Fibroblast of lung (primary cell): Measurements from ENCODE around the gene PELO. TPM values are rescaled to one million over a fixed set of nuclear protein-coding genes. Genes with fewer than 3 reads are reported as not detected.
A peak's percentile ranks its signal among the peaks of the same experiment; 100 is the strongest.

ENCODE experiments used
- DNase-seq, 2 donors: peaks; one replicate each; pipeline versions ENCODE4 v3.0.0 to v3.0.0-alpha.2; 2010; ENCODE audit warnings: low read depth in 2 of 2
- H2AFZ ChIP-seq: 2 replicates; pipeline ENCODE4 v1.5.1; 2012; ENCODE audit warnings: low read length, control low read depth, inconsistent platforms
- H3K27ac ChIP-seq: 2 replicates; pipeline ENCODE4 v1.5.1; 2011; ENCODE audit warnings: low read length, control low read depth; ENCODE audit not compliant: insufficient read depth
- H3K27me3 ChIP-seq: 2 replicates; pipeline ENCODE4 v1.5.1; 2011; ENCODE audit warnings: mild to moderate bottlenecking, low read length; ENCODE audit not compliant: control insufficient read depth, insufficient read depth
- H3K36me3 ChIP-seq: 2 replicates; pipeline ENCODE4 v1.5.1; 2011; ENCODE audit warnings: low read length; ENCODE audit not compliant: control insufficient read depth, insufficient read depth
- H3K4me1 ChIP-seq: 2 replicates; pipeline ENCODE4 v1.5.1; 2011; ENCODE audit warnings: low read length; ENCODE audit not compliant: control insufficient read depth, insufficient read depth; ENCODE audit errors: extremely low read depth
- H3K4me2 ChIP-seq: 2 replicates; pipeline ENCODE4 v1.5.1; 2011; ENCODE audit warnings: low read length, control low read depth; ENCODE audit not compliant: insufficient read depth; ENCODE audit errors: extremely low read depth
- H3K4me3 ChIP-seq, 4 experiments: fragments of 200-600 bp in 1 of 4; sonication (generic) in 1 of 4; replicated peaks in 1 of 4; 2 replicates each; pipeline ENCODE4 v1.5.1; 2011 to 2016; ENCODE audit warnings: low read length in 4 of 4, low read depth in 3 of 4, mild to moderate bottlenecking in 3 of 4, control low read depth in 2 of 4, inconsistent platforms in 1 of 4, mixed read lengths in 1 of 4; ENCODE audit not compliant: insufficient read depth in 1 of 4; ENCODE audit errors: control extremely low read depth in 1 of 4
- H3K79me2 ChIP-seq: 2 replicates; pipeline ENCODE4 v1.5.1; 2012; ENCODE audit warnings: mild to moderate bottlenecking, low read length, inconsistent platforms; ENCODE audit not compliant: control insufficient read depth, insufficient read depth
- H3K9ac ChIP-seq: 2 replicates; pipeline ENCODE4 v1.5.1; 2011; ENCODE audit warnings: mild to moderate bottlenecking, low read length, control low read depth; ENCODE audit not compliant: insufficient read depth
- H3K9me3 ChIP-seq: 2 replicates; pipeline ENCODE4 v1.5.1; 2012; ENCODE audit warnings: low read depth, low read length; ENCODE audit not compliant: control insufficient read depth, insufficient read depth
- H4K20me1 ChIP-seq: 2 replicates; pipeline ENCODE4 v1.5.1; 2011; ENCODE audit warnings: low read length; ENCODE audit not compliant: control insufficient read depth, insufficient read depth; ENCODE audit errors: extremely low read depth
- CTCF ChIP-seq, 2 donors: IDR thresholded peaks in 1 of 2; conservative IDR thresholded peaks in 1 of 2; 1 replicate in 1 of 2; 2 replicates in 1 of 2; pipeline ENCODE4 v1.5.1; 2011 to 2012; ENCODE audit warnings: low read length in 2 of 2, control low read depth in 1 of 2, inconsistent platforms in 1 of 2, low read depth in 1 of 2, mild to moderate bottlenecking in 1 of 2
- EZH2 ChIP-seq: IDR thresholded peaks from 2 replicates; pipeline ENCODE4 v1.5.1; 2012; ENCODE audit warnings: low read length, control low read depth, mild to moderate bottlenecking; ENCODE audit errors: missing control alignments
- polyA minus RNA-seq: library from RNA; depleted of rRNA, polyadenylated mRNA; stranded (reverse); fragments of >200 nt; gene quantifications from 2 replicates; pipeline ENCODE4 v1.2.3, GENCODE V29; 2011; ENCODE audit warnings: low replicate concordance
- polyA plus RNA-seq, 2 donors: library from polyadenylated mRNA; depleted of rRNA in 1 of 2; stranded (reverse) in 1 of 2; unstranded in 1 of 2; fragments of >200 nt; gene quantifications; 2 replicates each; pipeline ENCODE4 v1.2.1, GENCODE V29; 2011 to 2012; ENCODE audit warnings: missing spikeins in 1 of 2
- total RNA-seq: library from RNA; depleted of rRNA; stranded (reverse); fragments of >200 nt; gene quantifications from 2 replicates; pipeline ENCODE4 v1.2.1, GENCODE V29; 2014

Gene PELO
- total RNA-seq (31.1 and 45.2 TPM in 2 replicates), polyA plus RNA-seq (20.7 and 30.5 TPM in 2 replicates), polyA minus RNA-seq (17.3 and 33.7 TPM in 2 replicates)
- polyA plus RNA-seq (2012): 20.5 and 35.5 TPM in 2 replicates

- Histone ChIP-seq H3K36me3 (peaks cover 2% of the 10 kb centered on the region), H3K9ac (peak within 1 kb of the TSS; percentile 83), H2AFZ (peak within 1 kb of the TSS; percentile 90), H3K9me3 (no peaks in the 10 kb centered on the region), H3K79me2 (peaks cover 38% of the 10 kb centered on the region), H3K4me2 (peak within 1 kb of the TSS; percentile 81), H3K4me1 (peaks cover 7% of the 10 kb centered on the region), H4K20me1 (no peaks in the 10 kb centered on the region), H3K4me3 (peak within 1 kb of the TSS; percentile 73 to 91 (median 80)), H3K27me3 (no peaks in the 10 kb centered on the region), H3K27ac (peak within 1 kb of the TSS; percentile 80)
- peak; percentile 76 to 88 for DNase-seq
- TF ChIP-seq EZH2 (no peak), CTCF (conservative IDR thresholded peaks at IDR 0.05 in 1 of 2, IDR thresholded peaks at IDR 0.05 in 1 of 2; ENCODE audit: low read depth in 1 of 2, low read length in 2 of 2) (peak; percentile 20 to 24)
Measured at GRCh38 chr5:52787600-52788504, at the start of gene PELO, which contains the start of gene ITGA1. Gene PELO, plus strand, starts transcription at chr5:52787916. Its CDS starts 12,479 bp downstream, at chr5:52800395. Gene ITGA1, plus strand, starts transcription at chr5:52787916. Its CDS starts 438 bp downstream, at chr5:52788354.

GRCh38 chr5:52738095-52738506 lies 49.6 kb upstream of the PELO start:
- H3K9ac ChIP-seq: no peak overlapping the region
- H3K4me2 ChIP-seq: no peak overlapping the region
- TF ChIP-seq CTCF (conservative IDR thresholded peaks at IDR 0.05 in 1 of 2, IDR thresholded peaks at IDR 0.05 in 1 of 2; ENCODE audit: low read depth in 1 of 2, low read length in 2 of 2) (no peak), EZH2 (no peak)
- no peaks in the 10 kb centered on the region for H4K20me1 ChIP-seq
- H3K9me3 ChIP-seq: no peaks in the 10 kb centered on the region
- no peaks in the 10 kb centered on the region for H3K4me1 ChIP-seq
- no peak overlapping the region for H2AFZ ChIP-seq
- DNase-seq: peak in 1 of 2 donors; percentile 71
- H3K27ac ChIP-seq: no peak overlapping the region
- H3K4me3 ChIP-seq: no peak overlapping the region
- H3K36me3 ChIP-seq: no peaks in the 10 kb centered on the region
- H3K79me2 ChIP-seq: no peaks in the 10 kb centered on the region
- no peaks in the 10 kb centered on the region for H3K27me3 ChIP-seq

- Histone ChIP-seq H3K27me3 (no peaks in the 10 kb centered on the region), H3K9ac (no peak overlapping the region), H3K36me3 (no peaks in the 10 kb centered on the region), H3K27ac (no peak overlapping the region), H3K4me3 (no peak overlapping the region), H3K79me2 (no peaks in the 10 kb centered on the region), H3K4me2 (no peak overlapping the region), H4K20me1 (no peaks in the 10 kb centered on the region), H3K9me3 (no peaks in the 10 kb centered on the region), H3K4me1 (no peaks in the 10 kb centered on the region), H2AFZ (no peak overlapping the region)
- TF ChIP-seq EZH2 (no peak), CTCF (conservative IDR thresholded peaks at IDR 0.05 in 1 of 2, IDR thresholded peaks at IDR 0.05 in 1 of 2; ENCODE audit: low read depth in 1 of 2, low read length in 2 of 2) (no peak)
- DNase-seq: no peak
Measured at GRCh38 chr5:52740007-52740406, 47.7 kb upstream of the PELO start.
